DND-41 (cell line): ENCODE data around the gene ALDH2.
"Not testable (repeated sequence)": the region's sequence is repeated elsewhere in the genome, so short reads cannot be mapped to it uniquely, and the experiment has no call there.

Source experiments
- ATAC-seq: fragments of 200-7000 bp; cut with Tn5 transposase; 3 replicates; pipeline ENCODE4 v1.9.1; 2021; ENCODE audit warnings: low read depth; ENCODE audit not compliant: insufficient read depth
- DNase-seq: peaks from one replicate; pipeline ENCODE4 v3.0.0-alpha.2; 2020
- H2AFZ ChIP-seq: 2 replicates; pipeline ENCODE4 v1.6.0; 2012; ENCODE audit warnings: low read depth, low read length
- H3K27ac ChIP-seq: 2 replicates; pipeline ENCODE4 v1.5.1; 2012; ENCODE audit warnings: low read length, inconsistent platforms
- H3K27me3 ChIP-seq: fragments of 200-600 bp; sonication (generic); 2 replicates; pipeline ENCODE4 v1.6.0; 2012; ENCODE audit warnings: low read length, mild to moderate bottlenecking, inconsistent platforms; ENCODE audit not compliant: insufficient read depth, poor library complexity
- H3K36me3 ChIP-seq: 2 replicates; pipeline ENCODE4 v1.5.1; 2012; ENCODE audit warnings: low read length, inconsistent platforms; ENCODE audit not compliant: insufficient read depth
- H3K4me1 ChIP-seq: 2 replicates; pipeline ENCODE4 v1.5.1; 2012; ENCODE audit warnings: mild to moderate bottlenecking, low read length; ENCODE audit not compliant: insufficient read depth
- H3K4me2 ChIP-seq: 2 replicates; pipeline ENCODE4 v1.6.0; 2012; ENCODE audit warnings: mild to moderate bottlenecking, moderate library complexity, low read length, inconsistent platforms; ENCODE audit not compliant: insufficient read depth
- H3K4me3 ChIP-seq, 2 experiments: fragments of 200-600 bp in 1 of 2; shearing (Covaris generic) in 1 of 2; 2 replicates each; pipeline ENCODE4 v1.5.1; 2012 to 2016; ENCODE audit warnings: inconsistent platforms in 2 of 2, low read length in 2 of 2, mild to moderate bottlenecking in 2 of 2, low read depth in 1 of 2, moderate library complexity in 1 of 2
- H3K79me2 ChIP-seq: 2 replicates; pipeline ENCODE4 v1.6.0; 2012; ENCODE audit warnings: low read length, inconsistent platforms; ENCODE audit not compliant: insufficient read depth
- H3K9ac ChIP-seq: 2 replicates; pipeline ENCODE4 v1.6.0; 2012; ENCODE audit warnings: low read depth, mild to moderate bottlenecking, inconsistent platforms, low read length, moderate library complexity
- H3K9me3 ChIP-seq: 2 replicates; pipeline ENCODE4 v1.5.1; 2012; ENCODE audit warnings: low read length, moderate library complexity, mild to moderate bottlenecking, inconsistent platforms; ENCODE audit not compliant: insufficient read depth, severe bottlenecking
- H4K20me1 ChIP-seq: 2 replicates; pipeline ENCODE4 v1.6.0; 2012; ENCODE audit warnings: low read length; ENCODE audit not compliant: insufficient read depth
- EZH2 ChIP-seq: IDR thresholded peaks from 3 replicates; pipeline ENCODE4 v1.6.1; 2012; ENCODE audit warnings: borderline replicate concordance, low read depth, mild to moderate bottlenecking, moderate library complexity, low read length, inconsistent platforms; ENCODE audit not compliant: severe bottlenecking
- TF ChIP-seq, protein P1 (sequence below): IDR thresholded peaks from 2 replicates; pipeline ENCODE4 v1.5.1; 2012; ENCODE audit warnings: borderline replicate concordance, low read length, moderate library complexity, mild to moderate bottlenecking; ENCODE audit not compliant: poor library complexity, severe bottlenecking; ENCODE audit errors: extremely low read depth

ALDH2 gene

DNA sequence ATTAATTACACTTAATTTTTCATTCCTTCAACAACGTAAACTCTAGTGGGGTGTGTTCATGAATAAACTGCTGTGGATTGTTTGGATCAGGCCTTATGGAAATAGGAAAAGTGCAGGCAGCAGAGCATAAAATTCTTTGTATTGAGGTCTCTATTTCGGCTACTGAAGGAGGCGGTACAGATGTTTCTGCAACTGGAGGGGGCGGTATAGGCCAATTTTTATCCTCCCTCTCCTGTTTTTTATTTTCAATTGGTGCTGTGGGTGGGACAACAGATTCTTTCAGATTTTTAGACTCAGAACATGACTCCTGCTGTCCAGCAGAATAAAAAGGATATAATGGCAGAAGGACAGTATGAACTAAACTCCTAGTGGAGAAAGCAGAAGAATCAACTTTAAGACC, 57.6 kb downstream of the ALDH2 start:
- H3K9me3 ChIP-seq, DNase-seq, H3K4me1 ChIP-seq, H4K20me1 ChIP-seq, ATAC-seq, H3K9ac ChIP-seq, H2AFZ ChIP-seq, H3K27me3 ChIP-seq, H3K27ac ChIP-seq, H3K79me2 ChIP-seq, H3K4me3 ChIP-seq, H3K36me3 ChIP-seq, H3K4me2 ChIP-seq: not testable (repeated sequence)
- TF ChIP-seq, protein P1, sequence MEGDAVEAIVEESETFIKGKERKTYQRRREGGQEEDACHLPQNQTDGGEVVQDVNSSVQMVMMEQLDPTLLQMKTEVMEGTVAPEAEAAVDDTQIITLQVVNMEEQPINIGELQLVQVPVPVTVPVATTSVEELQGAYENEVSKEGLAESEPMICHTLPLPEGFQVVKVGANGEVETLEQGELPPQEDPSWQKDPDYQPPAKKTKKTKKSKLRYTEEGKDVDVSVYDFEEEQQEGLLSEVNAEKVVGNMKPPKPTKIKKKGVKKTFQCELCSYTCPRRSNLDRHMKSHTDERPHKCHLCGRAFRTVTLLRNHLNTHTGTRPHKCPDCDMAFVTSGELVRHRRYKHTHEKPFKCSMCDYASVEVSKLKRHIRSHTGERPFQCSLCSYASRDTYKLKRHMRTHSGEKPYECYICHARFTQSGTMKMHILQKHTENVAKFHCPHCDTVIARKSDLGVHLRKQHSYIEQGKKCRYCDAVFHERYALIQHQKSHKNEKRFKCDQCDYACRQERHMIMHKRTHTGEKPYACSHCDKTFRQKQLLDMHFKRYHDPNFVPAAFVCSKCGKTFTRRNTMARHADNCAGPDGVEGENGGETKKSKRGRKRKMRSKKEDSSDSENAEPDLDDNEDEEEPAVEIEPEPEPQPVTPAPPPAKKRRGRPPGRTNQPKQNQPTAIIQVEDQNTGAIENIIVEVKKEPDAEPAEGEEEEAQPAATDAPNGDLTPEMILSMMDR = peak; percentile 39

DNA sequence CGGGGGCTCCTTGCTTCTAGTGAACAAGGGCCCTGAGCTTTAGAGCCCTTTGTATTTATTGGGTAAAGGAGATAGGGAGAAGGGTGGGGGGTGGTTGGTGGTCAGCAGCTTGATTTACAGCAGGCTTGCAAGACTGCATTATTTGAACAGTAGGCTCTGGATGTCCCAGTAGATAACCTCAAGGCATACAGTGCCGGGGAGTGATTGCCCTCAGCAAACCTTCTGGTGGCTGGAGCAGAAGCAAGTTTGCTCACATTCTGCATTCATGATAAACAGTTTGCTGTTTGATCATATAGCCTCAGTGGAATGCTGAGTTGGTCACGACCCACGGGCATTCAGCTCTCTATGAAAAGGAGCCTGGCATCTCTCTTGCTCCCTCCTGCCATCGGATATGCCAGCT, 58.8 kb downstream of the ALDH2 start:
- ATAC-seq (no peak), DNase-seq (no peak)
- no peak overlapping the region for H3K4me2 ChIP-seq

GRCh38 chr12:111826316-111826715, 59.6 kb downstream of the ALDH2 start:
- Histone ChIP-seq H3K79me2 (no peaks in the 10 kb centered on the region), H3K9me3 (no peaks in the 10 kb centered on the region), H3K27ac (no peak overlapping the region), H3K4me1 (no peaks in the 10 kb centered on the region), H3K27me3 (peaks cover 4% of the 10 kb centered on the region), H2AFZ (no peak overlapping the region), H4K20me1 (no peaks in the 10 kb centered on the region; the same call in 1 of the 2 replicates), H3K9ac (no peak overlapping the region), H3K4me3 (no peak overlapping the region), H3K4me2 (no peak overlapping the region), H3K36me3 (no peaks in the 10 kb centered on the region)
- DNase-seq (no peak), ATAC-seq (no peak)
- no peak for TF ChIP-seq EZH2
- TF ChIP-seq, protein P1 = no peak

More for the DNA sequence above, 58.8 kb downstream of the ALDH2 start:
- Histone ChIP-seq H3K4me3 (no peak overlapping the region), H3K4me1 (no peaks in the 10 kb centered on the region), H3K79me2 (no peaks in the 10 kb centered on the region), H3K27me3 (peaks cover 4% of the 10 kb centered on the region), H2AFZ (no peak overlapping the region), H3K9me3 (no peaks in the 10 kb centered on the region), H3K27ac (no peak overlapping the region), H3K36me3 (no peaks in the 10 kb centered on the region), H3K9ac (no peak overlapping the region), H4K20me1 (no peaks in the 10 kb centered on the region; the same call in 1 of the 2 replicates)
- TF ChIP-seq EZH2 = no peak
- TF ChIP-seq, protein P1 = no peak

DNA sequence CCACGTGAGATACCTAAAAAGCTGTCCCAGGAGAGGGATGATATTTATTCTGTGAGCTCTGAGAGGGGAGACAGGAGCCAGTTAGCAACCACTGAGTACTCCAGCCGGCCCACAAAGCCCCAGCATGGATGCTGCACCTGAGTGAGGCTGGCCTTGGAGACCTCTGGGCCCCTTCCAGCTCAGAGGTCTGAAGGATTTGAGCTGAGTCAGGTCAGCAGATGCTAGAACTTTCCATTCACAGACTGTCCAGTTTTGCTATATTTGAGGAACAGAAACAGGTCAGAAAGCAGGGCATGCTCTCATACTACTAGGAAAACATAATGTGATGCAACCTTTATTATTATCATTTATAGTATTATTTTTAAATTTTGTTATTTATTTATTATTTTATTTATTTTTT, 60.3 kb downstream of the ALDH2 start:
- Histone ChIP-seq H3K4me1 (no peaks in the 10 kb centered on the region), H4K20me1 (no peaks in the 10 kb centered on the region; the same call in 1 of the 2 replicates), H3K9ac (no peak overlapping the region), H3K27me3 (peaks cover 4% of the 10 kb centered on the region), H3K79me2 (no peaks in the 10 kb centered on the region), H3K36me3 (no peaks in the 10 kb centered on the region), H3K9me3 (no peaks in the 10 kb centered on the region), H3K4me3 (no peak overlapping the region), H3K4me2 (no peak overlapping the region), H2AFZ (no peak overlapping the region), H3K27ac (no peak overlapping the region)
- DNase-seq = no peak
- no peak for ATAC-seq
- TF ChIP-seq EZH2 = no peak
- TF ChIP-seq, protein P1 = no peak
